ENCODE data around the gene AGTPBP1.

DNA sequence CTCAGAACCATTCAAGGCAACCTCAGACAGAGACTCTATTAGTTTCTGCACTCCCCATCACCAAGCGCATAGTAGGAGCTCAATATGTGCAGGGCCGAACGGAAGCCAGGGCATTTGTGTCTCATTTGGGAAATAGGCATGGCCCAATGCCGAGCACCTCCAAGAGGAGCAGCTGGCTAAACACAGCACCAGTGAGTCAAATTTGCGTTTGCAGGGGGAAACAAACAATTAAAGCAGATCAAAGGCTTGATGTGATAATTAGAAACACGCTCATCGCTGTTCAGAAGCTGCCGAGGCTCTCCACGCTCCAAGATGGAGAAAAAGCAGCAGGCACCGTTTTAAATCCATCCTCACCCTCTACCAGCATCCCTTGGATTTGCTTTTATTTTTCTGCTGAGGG lies 225.3 kb downstream of the AGTPBP1 start:
- TF ChIP-seq GABPA (IDR thresholded peaks at IDR 0.05; ENCODE audit: low read depth) (no peak), POLR2AphosphoS5 (IDR thresholded peaks at IDR 0.05; ENCODE audit: low read depth, low read length) (no peak), FOXM1 (IDR thresholded peaks at IDR 0.05; ENCODE audit: low read depth) (no peak), MEF2A (IDR thresholded peaks at IDR 0.05; ENCODE audit: borderline replicate concordance, low read depth) (no peak), TEAD4 (IDR thresholded peaks at IDR 0.05; ENCODE audit: borderline replicate concordance, insufficient read depth) (no peak)
- TF ChIP-seq, protein P1, sequence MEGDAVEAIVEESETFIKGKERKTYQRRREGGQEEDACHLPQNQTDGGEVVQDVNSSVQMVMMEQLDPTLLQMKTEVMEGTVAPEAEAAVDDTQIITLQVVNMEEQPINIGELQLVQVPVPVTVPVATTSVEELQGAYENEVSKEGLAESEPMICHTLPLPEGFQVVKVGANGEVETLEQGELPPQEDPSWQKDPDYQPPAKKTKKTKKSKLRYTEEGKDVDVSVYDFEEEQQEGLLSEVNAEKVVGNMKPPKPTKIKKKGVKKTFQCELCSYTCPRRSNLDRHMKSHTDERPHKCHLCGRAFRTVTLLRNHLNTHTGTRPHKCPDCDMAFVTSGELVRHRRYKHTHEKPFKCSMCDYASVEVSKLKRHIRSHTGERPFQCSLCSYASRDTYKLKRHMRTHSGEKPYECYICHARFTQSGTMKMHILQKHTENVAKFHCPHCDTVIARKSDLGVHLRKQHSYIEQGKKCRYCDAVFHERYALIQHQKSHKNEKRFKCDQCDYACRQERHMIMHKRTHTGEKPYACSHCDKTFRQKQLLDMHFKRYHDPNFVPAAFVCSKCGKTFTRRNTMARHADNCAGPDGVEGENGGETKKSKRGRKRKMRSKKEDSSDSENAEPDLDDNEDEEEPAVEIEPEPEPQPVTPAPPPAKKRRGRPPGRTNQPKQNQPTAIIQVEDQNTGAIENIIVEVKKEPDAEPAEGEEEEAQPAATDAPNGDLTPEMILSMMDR (IDR thresholded peaks at IDR 0.05), result no peak
- TF ChIP-seq, protein P2, sequence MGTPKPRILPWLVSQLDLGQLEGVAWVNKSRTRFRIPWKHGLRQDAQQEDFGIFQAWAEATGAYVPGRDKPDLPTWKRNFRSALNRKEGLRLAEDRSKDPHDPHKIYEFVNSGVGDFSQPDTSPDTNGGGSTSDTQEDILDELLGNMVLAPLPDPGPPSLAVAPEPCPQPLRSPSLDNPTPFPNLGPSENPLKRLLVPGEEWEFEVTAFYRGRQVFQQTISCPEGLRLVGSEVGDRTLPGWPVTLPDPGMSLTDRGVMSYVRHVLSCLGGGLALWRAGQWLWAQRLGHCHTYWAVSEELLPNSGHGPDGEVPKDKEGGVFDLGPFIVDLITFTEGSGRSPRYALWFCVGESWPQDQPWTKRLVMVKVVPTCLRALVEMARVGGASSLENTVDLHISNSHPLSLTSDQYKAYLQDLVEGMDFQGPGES (IDR thresholded peaks at IDR 0.05; ENCODE audit: low read depth, low read length), result no peak
- TF ChIP-seq, protein P3, sequence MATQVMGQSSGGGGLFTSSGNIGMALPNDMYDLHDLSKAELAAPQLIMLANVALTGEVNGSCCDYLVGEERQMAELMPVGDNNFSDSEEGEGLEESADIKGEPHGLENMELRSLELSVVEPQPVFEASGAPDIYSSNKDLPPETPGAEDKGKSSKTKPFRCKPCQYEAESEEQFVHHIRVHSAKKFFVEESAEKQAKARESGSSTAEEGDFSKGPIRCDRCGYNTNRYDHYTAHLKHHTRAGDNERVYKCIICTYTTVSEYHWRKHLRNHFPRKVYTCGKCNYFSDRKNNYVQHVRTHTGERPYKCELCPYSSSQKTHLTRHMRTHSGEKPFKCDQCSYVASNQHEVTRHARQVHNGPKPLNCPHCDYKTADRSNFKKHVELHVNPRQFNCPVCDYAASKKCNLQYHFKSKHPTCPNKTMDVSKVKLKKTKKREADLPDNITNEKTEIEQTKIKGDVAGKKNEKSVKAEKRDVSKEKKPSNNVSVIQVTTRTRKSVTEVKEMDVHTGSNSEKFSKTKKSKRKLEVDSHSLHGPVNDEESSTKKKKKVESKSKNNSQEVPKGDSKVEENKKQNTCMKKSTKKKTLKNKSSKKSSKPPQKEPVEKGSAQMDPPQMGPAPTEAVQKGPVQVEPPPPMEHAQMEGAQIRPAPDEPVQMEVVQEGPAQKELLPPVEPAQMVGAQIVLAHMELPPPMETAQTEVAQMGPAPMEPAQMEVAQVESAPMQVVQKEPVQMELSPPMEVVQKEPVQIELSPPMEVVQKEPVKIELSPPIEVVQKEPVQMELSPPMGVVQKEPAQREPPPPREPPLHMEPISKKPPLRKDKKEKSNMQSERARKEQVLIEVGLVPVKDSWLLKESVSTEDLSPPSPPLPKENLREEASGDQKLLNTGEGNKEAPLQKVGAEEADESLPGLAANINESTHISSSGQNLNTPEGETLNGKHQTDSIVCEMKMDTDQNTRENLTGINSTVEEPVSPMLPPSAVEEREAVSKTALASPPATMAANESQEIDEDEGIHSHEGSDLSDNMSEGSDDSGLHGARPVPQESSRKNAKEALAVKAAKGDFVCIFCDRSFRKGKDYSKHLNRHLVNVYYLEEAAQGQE (IDR thresholded peaks at IDR 0.05; ENCODE audit: low read depth, low read length), result no peak

All from SK-N-SH (cell line).